Skeletal muscle tissue (tissue), 4 donors: ENCODE results near the gene MYEF2. TPM values are rescaled to one million over a fixed set of nuclear protein-coding genes. Genes with fewer than 3 reads are reported as not detected.

ENCODE experiments used
- H3K27ac ChIP-seq: one replicate; pipeline ENCODE4 v1.7.0; 2013; ENCODE audit warnings: mild to moderate bottlenecking, low read depth, low read length, inconsistent platforms
- H3K27me3 ChIP-seq, 3 donors: one replicate each; pipeline ENCODE4 v1.7.0; 2013; ENCODE audit warnings: low read length in 3 of 3; ENCODE audit not compliant: control insufficient read depth in 3 of 3, insufficient read depth in 3 of 3
- H3K36me3 ChIP-seq, 3 donors: one replicate each; pipeline ENCODE4 v1.7.0; 2013; ENCODE audit warnings: low read length in 3 of 3; ENCODE audit not compliant: control insufficient read depth in 3 of 3, insufficient read depth in 3 of 3
- H3K4me1 ChIP-seq, 3 donors: one replicate each; pipeline ENCODE4 v1.7.0; 2013; ENCODE audit warnings: low read length in 3 of 3, mild to moderate bottlenecking in 3 of 3; ENCODE audit not compliant: control insufficient read depth in 3 of 3, insufficient read depth in 3 of 3
- H3K4me3 ChIP-seq, 3 donors: one replicate each; pipeline ENCODE4 v1.7.0; 2013; ENCODE audit warnings: low read length in 3 of 3
- H3K9ac ChIP-seq, 3 donors: one replicate each; pipeline ENCODE4 v1.7.0; 2013; ENCODE audit warnings: low read length in 3 of 3, mild to moderate bottlenecking in 3 of 3, moderate library complexity in 2 of 3, low read depth in 1 of 3
- H3K9me3 ChIP-seq, 3 donors: one replicate each; pipeline ENCODE4 v1.7.0; 2013; ENCODE audit warnings: low read length in 3 of 3; ENCODE audit not compliant: control insufficient read depth in 3 of 3
- total RNA-seq: library from RNA; depleted of rRNA; stranded (reverse); fragments of >200 nt; gene quantifications from one replicate; pipeline ENCODE4 v1.2.3, GENCODE V29; 2014
- donor health status: Osteomylitis.

Gene MYEF2
- total RNA-seq, 1 donor from 2014 or later = 3.7 TPM

DNA sequence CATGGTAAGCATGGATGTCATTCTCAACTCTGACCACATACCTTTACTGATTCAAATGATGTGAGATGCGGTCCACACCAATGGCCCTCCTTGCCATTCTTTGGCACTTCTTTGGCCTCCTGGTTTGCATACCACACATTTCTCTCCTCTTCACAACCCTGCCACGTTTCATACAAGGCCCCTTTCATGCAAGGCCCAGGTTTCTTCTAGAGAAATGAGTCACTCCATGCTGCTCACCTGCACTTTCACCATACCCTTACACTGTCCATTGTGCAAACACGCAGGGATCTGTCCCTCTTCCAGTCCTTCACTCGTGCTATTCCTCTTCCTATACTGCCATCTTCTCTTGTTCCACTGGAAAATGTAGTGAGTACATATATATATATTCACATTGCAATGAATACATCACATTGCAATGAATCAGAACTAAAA lies 81.7 kb downstream of the MYEF2 start:
- Histone ChIP-seq H3K36me3 (no peaks in the 10 kb centered on the region), H3K9ac (no peak overlapping the region), H3K27ac (no peak overlapping the region)

DNA sequence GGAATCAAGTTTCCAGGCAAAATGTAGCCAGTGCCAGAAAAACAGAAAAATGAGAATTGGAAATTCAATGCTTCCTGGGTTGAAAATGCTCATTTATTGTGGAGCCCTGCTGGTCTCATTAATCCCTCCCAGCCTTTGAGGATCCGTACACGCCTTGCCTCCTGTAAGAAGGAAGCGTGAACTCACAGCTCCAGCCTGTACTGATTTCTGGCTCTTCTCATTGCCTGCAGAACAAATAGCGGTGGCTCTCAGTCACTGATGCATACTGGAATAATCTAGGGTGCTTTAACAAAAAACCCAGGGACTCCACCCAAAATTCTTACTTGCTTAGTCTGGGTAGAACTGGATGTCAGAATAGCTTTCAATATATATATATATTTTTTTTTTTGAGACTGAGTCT lies 86.6 kb downstream of the MYEF2 start:
- peaks cover 0 to 5% (median 2%) of the 10 kb centered on the region in 3 donors for H3K27me3 ChIP-seq

More for the DNA sequence above, 81.7 kb downstream of the MYEF2 start:
- no peaks in the 10 kb centered on the region for H3K9me3 ChIP-seq
- H3K4me3 ChIP-seq = no peak overlapping the region
- no peaks in the 10 kb centered on the region for H3K4me1 ChIP-seq
- peaks cover 0 to 5% (median 0%) of the 10 kb centered on the region in 3 donors for H3K27me3 ChIP-seq

GRCh38 chr15:48090666-48091065 lies 87.4 kb downstream of the MYEF2 start:
- Histone ChIP-seq H3K4me1 (peaks cover 0 to 3% (median 2%) of the 10 kb centered on the region in 3 donors), H3K27ac (no peak overlapping the region), H3K27me3 (peaks cover 0 to 2% (median 2%) of the 10 kb centered on the region in 3 donors), H3K4me3 (no peak overlapping the region), H3K9ac (no peak overlapping the region), H3K9me3 (no peaks in the 10 kb centered on the region), H3K36me3 (no peaks in the 10 kb centered on the region)

More for the DNA sequence above, 86.6 kb downstream of the MYEF2 start:
- H3K36me3 ChIP-seq = no peaks in the 10 kb centered on the region
- H3K27ac ChIP-seq = no peak overlapping the region
- no peak overlapping the region for H3K4me3 ChIP-seq
- H3K9me3 ChIP-seq = no peaks in the 10 kb centered on the region
- no peak overlapping the region for H3K9ac ChIP-seq
- peaks cover 0 to 1% (median 0%) of the 10 kb centered on the region in 3 donors for H3K4me1 ChIP-seq

- H3K9me3 ChIP-seq = no peaks in the 10 kb centered on the region
- peaks cover 0 to 2% (median under 1%) of the 10 kb centered on the region in 3 donors for H3K27me3 ChIP-seq
- H3K27ac ChIP-seq = no peak overlapping the region
- no peak overlapping the region for H3K4me3 ChIP-seq
- H3K4me1 ChIP-seq = peaks cover 0 to 6% (median 3%) of the 10 kb centered on the region in 3 donors
- no peak overlapping the region for H3K9ac ChIP-seq
- no peaks in the 10 kb centered on the region for H3K36me3 ChIP-seq
Observed at GRCh38 chr15:48090115-48090514, 88.0 kb downstream of the MYEF2 start.

DNA sequence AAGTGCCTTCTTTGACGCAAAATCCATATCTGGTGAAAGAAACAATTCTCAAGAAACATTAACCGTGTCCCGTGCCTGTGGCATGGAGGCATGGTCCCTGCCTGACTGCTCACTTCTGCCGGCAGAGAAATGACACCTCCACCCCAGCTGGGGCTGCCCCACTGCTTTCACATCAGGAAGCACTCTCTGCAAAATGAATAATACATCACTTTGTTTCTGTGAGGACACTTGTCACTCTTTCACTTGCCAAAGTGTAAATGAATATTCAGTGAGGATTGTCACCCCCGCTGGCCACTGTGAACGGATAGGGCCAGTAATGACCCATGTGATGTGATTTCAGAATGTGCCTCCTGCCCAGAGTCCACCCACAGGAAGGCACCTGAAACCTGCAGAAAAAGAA lies 88.4 kb downstream of the MYEF2 start:
- Histone ChIP-seq H3K4me3 (no peak overlapping the region), H3K27ac (no peak overlapping the region), H3K9me3 (no peaks in the 10 kb centered on the region), H3K9ac (no peak overlapping the region), H3K36me3 (no peaks in the 10 kb centered on the region), H3K27me3 (peaks cover 0 to 2% (median 0%) of the 10 kb centered on the region in 3 donors), H3K4me1 (peaks cover 0 to 6% (median 3%) of the 10 kb centered on the region in 3 donors)

GRCh38 chr15:48087844-48088243 lies 90.3 kb downstream of the MYEF2 start:
- peaks cover 0 to 2% (median 0%) of the 10 kb centered on the region in 3 donors for H3K27me3 ChIP-seq
- no peaks in the 10 kb centered on the region for H3K9me3 ChIP-seq
- no peak overlapping the region for H3K27ac ChIP-seq
- peaks cover 0 to 6% (median 3%) of the 10 kb centered on the region in 3 donors for H3K4me1 ChIP-seq
- no peak overlapping the region for H3K9ac ChIP-seq
- H3K36me3 ChIP-seq = no peaks in the 10 kb centered on the region
- no peak overlapping the region for H3K4me3 ChIP-seq

DNA sequence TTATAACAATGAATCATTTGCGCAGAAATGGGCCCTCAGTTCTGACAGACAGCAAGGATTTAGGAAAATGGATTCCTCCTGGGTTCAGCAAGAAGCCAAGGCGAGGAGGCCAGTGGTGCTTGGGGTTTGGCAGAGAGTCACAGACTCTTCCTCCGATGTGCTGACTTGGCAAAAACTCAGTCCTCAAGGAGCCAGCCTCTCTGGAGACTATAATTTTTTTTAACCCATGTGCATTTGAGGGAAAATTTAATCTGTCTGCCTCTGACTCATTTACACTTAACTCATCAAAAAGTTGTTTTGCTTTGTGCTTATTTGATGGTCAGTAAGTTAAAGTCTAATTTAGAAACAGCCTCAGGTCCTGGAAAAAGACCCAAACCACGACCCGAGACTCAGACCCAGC lies 91.5 kb downstream of the MYEF2 start:
- Histone ChIP-seq H3K27ac (no peak overlapping the region), H3K9ac (no peak overlapping the region), H3K27me3 (peaks cover 0 to 2% (median 0%) of the 10 kb centered on the region in 3 donors), H3K4me3 (no peak overlapping the region), H3K36me3 (no peaks in the 10 kb centered on the region), H3K9me3 (no peaks in the 10 kb centered on the region), H3K4me1 (peaks cover 0 to 6% (median 3%) of the 10 kb centered on the region in 3 donors)

GRCh38 chr15:48086133-48086532 lies 92.0 kb downstream of the MYEF2 start:
- Histone ChIP-seq H3K9me3 (no peaks in the 10 kb centered on the region), H3K9ac (no peak overlapping the region), H3K27ac (no peak overlapping the region), H3K27me3 (peaks cover 0 to 2% (median 0%) of the 10 kb centered on the region in 3 donors), H3K36me3 (no peaks in the 10 kb centered on the region), H3K4me3 (no peak overlapping the region), H3K4me1 (peaks cover 0 to 6% (median 3%) of the 10 kb centered on the region in 3 donors)

DNA sequence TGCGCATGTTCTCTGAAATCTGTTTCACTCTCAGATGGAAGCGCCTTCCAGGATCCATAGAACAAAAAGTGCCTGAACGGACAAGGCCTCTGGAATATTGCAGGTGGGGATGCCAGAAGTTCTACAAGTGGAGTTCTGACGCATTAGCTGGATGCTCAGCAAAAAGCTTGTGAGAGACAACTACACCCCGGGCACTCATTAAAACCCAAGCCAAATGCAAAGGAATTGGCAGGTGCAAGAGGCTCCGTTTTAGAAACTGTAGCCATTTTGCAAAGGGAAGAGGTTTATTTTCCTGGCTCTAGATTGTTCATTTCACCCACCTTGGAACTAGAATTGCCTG lies 92.5 kb downstream of the MYEF2 start:
- peaks cover 0 to 2% (median 0%) of the 10 kb centered on the region in 3 donors for H3K27me3 ChIP-seq
- no peak overlapping the region for H3K4me3 ChIP-seq
- H3K27ac ChIP-seq = no peak overlapping the region
- H3K36me3 ChIP-seq = no peaks in the 10 kb centered on the region
- no peaks in the 10 kb centered on the region for H3K9me3 ChIP-seq
- peaks cover 0 to 6% (median 3%) of the 10 kb centered on the region in 3 donors for H3K4me1 ChIP-seq
- no peak overlapping the region for H3K9ac ChIP-seq

DNA sequence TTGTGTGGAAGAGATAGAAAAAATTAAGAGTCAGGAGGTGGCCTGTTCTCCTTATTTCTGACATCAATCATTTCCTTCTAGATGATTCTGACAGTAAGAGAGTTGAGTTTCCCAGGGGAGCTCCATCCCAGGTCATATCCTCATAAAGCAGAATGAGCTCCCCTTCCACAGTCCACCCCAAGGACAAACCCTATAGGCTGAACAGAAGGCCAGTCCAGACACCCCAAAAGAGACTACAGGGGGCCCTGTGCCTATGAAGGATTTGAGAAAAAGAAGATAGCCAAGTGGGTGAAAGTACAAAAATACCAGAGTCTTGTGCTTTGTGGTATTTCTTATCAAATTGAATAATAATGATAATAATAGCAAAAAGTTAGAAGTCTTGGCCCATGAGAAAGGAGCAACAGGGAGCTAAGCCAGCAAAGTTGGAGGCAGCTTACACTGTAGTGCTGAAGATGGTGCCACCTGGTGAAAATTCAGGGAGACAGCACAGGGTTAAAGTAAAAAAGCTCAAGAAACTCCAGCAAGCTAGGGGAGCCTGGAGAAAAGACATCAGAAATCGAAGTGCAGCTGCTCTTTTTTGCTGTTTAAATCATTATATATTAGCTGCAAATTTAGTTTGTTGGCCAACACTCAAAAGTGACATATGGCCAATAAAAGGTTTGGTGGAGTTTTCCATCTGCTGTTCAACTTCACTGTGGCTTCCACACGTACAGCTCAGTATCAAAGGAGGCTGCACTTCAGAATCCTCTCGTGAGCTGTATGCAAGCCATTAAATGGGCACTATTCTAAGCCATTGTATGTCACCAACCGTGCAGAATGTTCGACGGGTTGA lies 93.1 kb downstream of the MYEF2 start:
- H3K4me1 ChIP-seq = peaks cover 0 to 6% (median 3%) of the 10 kb centered on the region in 3 donors
- H3K27ac ChIP-seq = no peak overlapping the region
- H3K36me3 ChIP-seq = no peaks in the 10 kb centered on the region
- peaks cover 0 to 2% (median 0%) of the 10 kb centered on the region in 3 donors for H3K27me3 ChIP-seq
- H3K4me3 ChIP-seq = no peak overlapping the region
- H3K9ac ChIP-seq = no peak overlapping the region
- no peaks in the 10 kb centered on the region for H3K9me3 ChIP-seq
